ENCODE measurements around the gene PSMD14. TPM values are rescaled to one million over a fixed set of nuclear protein-coding genes. Genes with fewer than 3 reads are reported as not detected.
A peak's percentile ranks its signal among the peaks of the same experiment; 100 is the strongest.

The PSMD14 gene
- polyA plus RNA-seq, 10 donors, result 36.8 to 49.7 (median 44.3) TPM

DNA sequence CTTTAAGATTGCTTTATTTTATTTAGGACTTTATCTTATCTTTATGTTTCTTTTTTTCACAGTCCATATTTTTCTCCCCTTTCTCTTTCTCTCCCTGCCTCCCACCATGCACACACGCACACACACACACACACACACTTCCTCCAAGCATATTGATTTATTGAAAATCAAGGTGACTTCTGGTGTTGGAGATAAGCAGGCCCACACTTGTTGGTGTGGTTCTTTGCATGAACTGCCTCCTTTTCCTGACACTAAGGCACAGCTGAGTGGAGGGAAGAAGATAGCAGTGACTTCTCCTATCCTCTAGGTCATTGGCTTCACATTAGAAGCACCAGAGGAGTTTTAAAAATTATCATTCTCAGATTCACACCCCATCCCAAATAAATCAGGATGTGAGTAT lies 125.9 kb downstream of the PSMD14 start:
- DNase-seq, result no peak

DNA sequence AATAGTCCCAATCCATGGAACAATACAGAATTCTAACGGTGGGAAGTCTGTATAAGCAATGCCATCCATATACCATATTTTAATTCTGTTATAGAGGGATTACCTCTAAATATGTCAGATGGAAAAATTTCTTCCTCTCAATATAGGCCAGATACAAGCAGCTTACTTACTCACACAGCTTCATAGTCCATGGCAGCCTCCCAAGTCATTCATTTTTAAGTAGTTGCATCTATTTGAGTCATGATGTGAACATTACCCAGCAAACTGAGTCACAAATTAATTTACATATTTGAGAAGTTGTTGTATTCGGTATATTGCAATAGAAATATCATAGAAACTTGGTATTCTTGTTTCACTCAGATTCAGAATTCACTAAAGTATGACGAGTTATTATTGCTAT lies 128.2 kb downstream of the PSMD14 start:
- DNase-seq, result peak in 1 of 3 donors; percentile 73

DNA sequence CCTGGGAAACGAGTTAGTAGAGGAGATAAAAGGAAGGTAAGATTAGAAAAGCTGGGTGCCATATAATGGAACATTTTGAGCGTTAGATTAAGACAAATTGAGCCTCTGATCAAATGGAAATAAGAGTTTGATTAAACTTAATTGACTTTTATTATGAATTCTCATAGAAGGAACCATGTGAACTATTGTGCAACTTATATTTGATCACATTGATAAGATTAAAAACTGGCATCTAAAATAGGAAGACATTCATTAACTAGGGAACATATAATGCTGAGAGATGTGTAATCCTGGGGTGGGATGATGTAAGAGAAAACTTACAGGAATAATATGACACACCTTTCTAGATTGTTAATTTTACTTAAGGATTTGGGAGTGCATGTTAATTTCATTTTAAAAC lies 130.4 kb downstream of the PSMD14 start:
- DNase-seq, result no peak

- DNase-seq, result no peak
Observed at GRCh38 chr2:161445097-161445496, 136.9 kb downstream of the PSMD14 start.

- no peak for DNase-seq
Observed at GRCh38 chr2:161448431-161448830, 140.2 kb downstream of the PSMD14 start.

Other genes starting within 250 kb of the PSMD14 start
- gene TANK, start 148.0 kb upstream of the PSMD14 start, polyA plus RNA-seq (ENCODE audit: insufficient read length in 10 of 10), result 10 to 100 TPM; 23.3 to 37.7 (median 31.3) TPM
- under 1 TPM in 8 of 10 donors, not detected in 2; 0.03 to 0.22 (median 0.07) TPM for gene TBR1, start 107.9 kb downstream of the PSMD14 start, polyA plus RNA-seq (ENCODE audit: insufficient read length in 10 of 10)

Data from muscle of back (tissue), 11 donors.